ENCODE data around the gene ZNF555. TPM values are rescaled to one million over a fixed set of nuclear protein-coding genes. Genes with fewer than 3 reads are reported as not detected.

Gene ZNF555
- total and polyA plus RNA-seq, 9 donors: 4.5 to 18.0 (median 13.5) TPM

- DNase-seq: no peak
- no peaks in the 10 kb centered on the region for H3K9me3 ChIP-seq
- TF ChIP-seq CTCF (IDR thresholded peaks at IDR 0.05) (no peak), POLR2A (IDR thresholded peaks at IDR 0.05) (no peak), EP300 (IDR thresholded peaks at IDR 0.05) (no peak)
- WGBS, 3 donors: 89 to 91% (median 90%) methylated on average over 20 of the region's 20 CpGs
- no peaks in the 10 kb centered on the region for H3K27me3 ChIP-seq
- intact Hi-C loops (cut with DNase I): no loop called here
- H3K27ac ChIP-seq: no peak overlapping the region
- no peak overlapping the region for H3K4me3 ChIP-seq
- H3K4me1 ChIP-seq (ENCODE audit: insufficient read depth): peaks cover 4% of the 10 kb centered on the region
- H3K36me3 ChIP-seq: no peaks in the 10 kb centered on the region
Observed at GRCh38 chr19:2906631-2907195, 65.4 kb downstream of the ZNF555 start.

Other genes starting within 250 kb of the ZNF555 start
- 10 to 100 TPM in 5 of 7 donors, 1 to 10 TPM in 2; 4.1 to 36.3 (median 15.9) TPM for gene GNG7, start 138.8 kb upstream of the ZNF555 start, total RNA-seq
- 10 to 100 TPM in 1 of 2 donors, 1 to 10 TPM in 1; 7.8 to 12.3 TPM for gene GNG7, start 138.8 kb upstream of the ZNF555 start, polyA plus RNA-seq
- 10 to 100 TPM in 1 of 7 donors, 1 to 10 TPM in 5, under 1 TPM in 1; 0.24 to 16.0 (median 8.0) TPM for gene DIRAS1, start 120.1 kb upstream of the ZNF555 start, total RNA-seq
- gene DIRAS1, start 120.1 kb upstream of the ZNF555 start, polyA plus RNA-seq: 1 to 10 TPM; 2.1 to 5.2 TPM
- 10 to 100 TPM; 12.2 to 40.2 (median 18.3) TPM for gene SLC39A3, start 101.5 kb upstream of the ZNF555 start, total RNA-seq
- 10 to 100 TPM; 11.6 to 18.2 TPM for gene SLC39A3, start 101.5 kb upstream of the ZNF555 start, polyA plus RNA-seq
- 10 to 100 TPM; 42.0 to 65.3 (median 53.4) TPM for gene SGTA, start 58.2 kb upstream of the ZNF555 start, total RNA-seq
- 10 to 100 TPM; 27.0 to 65.5 TPM for gene SGTA, start 58.2 kb upstream of the ZNF555 start, polyA plus RNA-seq
- 10 to 100 TPM; 26.2 to 54.7 (median 39.5) TPM for gene THOP1, start 56.0 kb upstream of the ZNF555 start, total RNA-seq
- gene THOP1, start 56.0 kb upstream of the ZNF555 start, polyA plus RNA-seq: 10 to 100 TPM; 11.3 to 44.3 TPM
- 10 to 100 TPM in 1 of 7 donors, 1 to 10 TPM in 6; 4.9 to 10.5 (median 7.6) TPM for gene ZNF554, start 21.6 kb upstream of the ZNF555 start, total RNA-seq
- 1 to 10 TPM; 5.7 to 6.9 TPM for gene ZNF554, start 21.6 kb upstream of the ZNF555 start, polyA plus RNA-seq
- gene ZNF556, start 25.9 kb downstream of the ZNF555 start, total RNA-seq: 1 to 10 TPM; 2.8 to 9.0 (median 6.9) TPM
- gene ZNF556, start 25.9 kb downstream of the ZNF555 start, polyA plus RNA-seq: 1 to 10 TPM; 3.8 to 3.9 TPM
- 1 to 10 TPM; 3.7 to 6.5 (median 5.1) TPM for gene ZNF57, start 59.5 kb downstream of the ZNF555 start, total RNA-seq
- gene ZNF57, start 59.5 kb downstream of the ZNF555 start, polyA plus RNA-seq: 1 to 10 TPM; 4.7 TPM
- 1 to 10 TPM; 3.0 to 7.4 (median 6.1) TPM for gene ZNF77, start 103.5 kb downstream of the ZNF555 start, total RNA-seq
- 1 to 10 TPM; 4.0 to 5.2 TPM for gene ZNF77, start 103.5 kb downstream of the ZNF555 start, polyA plus RNA-seq
- 1 to 10 TPM in 2 of 7 donors, under 1 TPM in 5; 0.41 to 1.2 (median 0.79) TPM for gene TLE6, start 136.1 kb downstream of the ZNF555 start, total RNA-seq
- gene TLE6, start 136.1 kb downstream of the ZNF555 start, polyA plus RNA-seq: 1 to 10 TPM in 1 of 2 donors, under 1 TPM in 1; 0.70 to 1.2 TPM
- 10 to 100 TPM; 31.1 to 43.9 (median 36.4) TPM for gene TLE2, start 187.8 kb downstream of the ZNF555 start, total RNA-seq
- gene TLE2, start 187.8 kb downstream of the ZNF555 start, polyA plus RNA-seq: 10 to 100 TPM; 15.1 to 21.4 TPM
- 100 to 1,000 TPM; 274 to 670 (median 503) TPM for gene TLE5, start 221.0 kb downstream of the ZNF555 start, total RNA-seq
- gene TLE5, start 221.0 kb downstream of the ZNF555 start, polyA plus RNA-seq: 100 to 1,000 TPM; 241 to 530 TPM

All from ovary (tissue), 9 donors.